Astrocyte of the spinal cord (primary cell): ENCODE results near the gene ADGRD1.

Source experiments
- DNase-seq: peaks from one replicate; pipeline ENCODE4 v3.0.0; 2011; ENCODE audit warnings: low read depth, low spot score
- H3K4me3 ChIP-seq: 2 replicates; pipeline ENCODE4 v1.5.1; 2011; ENCODE audit warnings: low read depth, mild to moderate bottlenecking, low read length, moderate library complexity
- CTCF ChIP-seq: IDR thresholded peaks from 2 replicates; pipeline ENCODE4 v1.5.1; 2012; ENCODE audit warnings: low read depth, mild to moderate bottlenecking, low read length, inconsistent platforms
- in situ Hi-C: cut with HindIII; loops from 2 replicates; pipeline ENCODE4 v1.10.0; 2017; ENCODE audit warnings: low sequenced_read_pairs

The ADGRD1 gene

GRCh38 chr12:131043401-131043871 is 89.7 kb downstream of the ADGRD1 start:
- TF ChIP-seq CTCF: no peak
- in situ Hi-C loops: no loop called here

GRCh38 chr12:131044136-131044535 is 90.4 kb downstream of the ADGRD1 start:
- no peak overlapping the region for H3K4me3 ChIP-seq
- no peak for DNase-seq
- in situ Hi-C loops: no loop called here
- TF ChIP-seq CTCF: no peak

More at GRCh38 chr12:131043401-131043871, 89.7 kb downstream of the ADGRD1 start:
- no peak overlapping the region for H3K4me3 ChIP-seq
- no peak for DNase-seq

DNA sequence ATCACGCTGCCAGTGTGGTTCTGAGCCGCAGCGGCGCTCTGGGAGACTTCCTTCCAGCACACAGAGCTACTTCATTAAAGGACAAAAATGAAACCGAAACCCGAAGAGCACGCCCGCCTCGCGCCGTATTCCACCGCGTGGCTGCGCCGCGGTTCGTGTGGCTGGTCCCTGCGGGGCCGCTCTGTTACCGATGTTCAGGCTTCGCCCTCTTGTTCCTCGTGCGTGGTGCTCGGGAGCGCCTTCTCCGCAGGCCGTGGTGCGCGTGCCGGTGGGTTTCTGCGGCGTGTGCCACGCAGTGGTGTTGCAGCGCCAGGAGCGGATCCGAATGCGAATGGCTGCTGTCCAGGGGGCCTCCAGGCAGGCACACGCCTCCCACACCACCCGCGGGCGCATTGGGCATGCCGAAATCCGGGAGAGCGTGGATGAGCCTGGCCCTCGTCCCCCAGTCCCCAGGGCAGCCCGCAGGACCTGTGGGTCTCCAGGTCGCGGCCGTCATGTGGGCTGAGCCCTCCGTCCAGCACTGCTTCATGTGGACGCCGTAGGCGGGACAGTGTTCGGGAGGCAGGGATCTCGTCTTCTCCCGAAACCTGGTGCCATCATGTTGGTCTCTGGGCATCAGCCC is 91.2 kb downstream of the ADGRD1 start:
- no peak for DNase-seq
- in situ Hi-C loops: no loop called here
- H3K4me3 ChIP-seq: no peak overlapping the region
- TF ChIP-seq CTCF: no peak

DNA sequence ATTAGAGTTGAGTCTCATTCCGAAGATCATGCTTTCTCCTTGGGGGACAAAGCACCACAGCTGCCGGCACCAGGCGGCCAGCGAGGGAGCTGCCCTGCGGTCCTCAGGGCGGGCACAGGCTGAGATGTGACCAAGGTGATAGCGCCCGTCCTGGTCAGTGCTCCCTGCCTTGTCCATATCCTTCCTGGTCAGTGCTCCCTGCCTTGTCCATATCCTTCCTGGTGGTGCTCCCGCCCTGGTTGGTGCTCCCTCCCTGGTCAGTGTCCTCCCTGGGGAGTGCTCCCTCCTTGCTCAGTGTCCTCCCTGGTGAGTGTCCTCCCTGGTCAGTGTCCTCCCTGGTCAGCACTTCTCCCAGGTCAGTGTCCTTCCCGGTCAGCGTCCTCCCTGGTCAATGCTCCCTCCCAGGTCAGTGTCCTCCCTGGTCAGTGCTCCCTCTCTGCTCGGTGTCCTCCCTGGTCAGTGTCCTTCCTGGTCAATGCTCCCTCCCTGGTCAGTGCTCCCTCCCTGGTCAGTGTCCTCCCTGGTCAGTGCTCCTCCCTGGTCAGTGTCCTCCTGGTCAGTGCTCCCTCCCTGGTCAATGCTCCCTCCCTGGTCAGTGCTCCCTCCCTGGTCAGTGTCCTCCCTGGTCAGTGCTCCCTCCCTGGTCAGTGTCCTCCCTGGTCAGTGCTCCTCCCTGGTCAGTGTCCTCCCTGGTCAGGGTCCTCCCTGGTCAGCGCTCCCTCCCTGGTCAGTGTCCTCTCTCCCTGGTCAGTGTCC is 92.2 kb downstream of the ADGRD1 start:
- no peak for TF ChIP-seq CTCF
- no peak overlapping the region for H3K4me3 ChIP-seq
- in situ Hi-C loops: no loop called here
- DNase-seq: no peak

DNA sequence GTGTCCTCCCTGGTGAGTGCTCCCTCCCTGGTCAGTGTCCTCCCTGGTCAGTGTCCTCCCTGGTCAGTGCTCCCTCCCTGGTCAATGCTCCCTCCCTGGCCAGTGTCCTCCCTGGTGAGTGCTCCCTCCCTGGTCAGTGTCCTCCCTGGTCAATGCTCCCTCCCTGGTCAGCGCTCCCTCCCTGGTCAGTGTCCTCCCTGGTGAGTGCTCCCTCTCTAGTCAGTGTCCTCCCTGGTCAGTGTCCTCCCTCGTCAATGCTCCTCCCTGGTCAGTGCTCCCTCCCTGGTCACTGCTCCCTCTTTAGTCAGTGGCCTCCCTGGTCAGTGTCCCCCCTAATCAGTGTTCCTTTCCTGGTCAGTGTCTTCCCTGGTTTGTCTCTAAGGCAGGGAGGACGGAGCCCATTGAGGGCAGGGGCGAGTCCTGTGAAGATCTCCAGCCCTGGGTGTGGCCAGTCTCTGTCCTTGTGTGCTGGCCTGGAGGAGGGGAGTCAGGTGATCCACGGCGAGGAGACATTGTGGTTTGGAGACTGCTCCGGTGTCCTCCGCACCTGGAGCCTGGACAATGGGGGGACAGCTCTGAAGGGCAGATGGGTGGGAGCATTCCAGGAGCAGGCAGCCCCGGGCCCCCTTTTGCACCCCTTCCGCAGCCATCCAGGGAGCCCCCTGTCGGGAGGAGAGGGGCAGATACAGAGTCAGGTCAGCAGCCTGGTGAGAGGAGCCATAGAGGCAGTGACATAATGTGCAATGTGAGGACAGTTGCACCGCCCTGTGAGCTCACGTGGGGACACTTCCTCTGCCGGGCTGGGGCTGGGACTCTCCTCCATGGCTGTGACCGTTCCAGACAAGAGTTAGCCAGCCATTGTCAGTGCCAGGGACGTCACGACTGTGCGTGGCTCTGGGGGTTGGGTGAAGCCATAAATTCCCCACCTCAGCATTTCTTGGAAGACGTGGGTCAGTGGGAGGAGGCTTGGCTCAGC is 93.4 kb downstream of the ADGRD1 start:
- H3K4me3 ChIP-seq: no peak overlapping the region
- no peak for DNase-seq
- TF ChIP-seq CTCF: no peak
- in situ Hi-C loops: no loop called here
